Endothelial cell of umbilical vein (primary cell): Measurements from ENCODE around the gene PNLDC1. TPM values are rescaled to one million over a fixed set of nuclear protein-coding genes. Genes with fewer than 3 reads are reported as not detected.

Source experiments
- BruUV-seq: library from RNA; stranded (reverse); fragments of 400-500 nt; replicated peaks from 2 replicates; lab custom pipeline; 2021; lab: Mats Ljungman, UMichigan
- CTCF ChIA-PET: fragments of 300-600, 350-600 bp; sonication (Branson Sonifier 250); formaldehyde crosslinking; loops from one replicate; lab custom pipeline; 2021; ENCODE audit warnings: antibody characterized with exemption, inconsistent platforms; lab: Charles Lee
- POLR2A ChIA-PET: fragments of 300-600, 350-600 bp; sonication (Branson Sonifier 250); formaldehyde crosslinking; loops from one replicate; lab custom pipeline; 2021; ENCODE audit warnings: antibody characterized with exemption, inconsistent platforms; lab: Charles Lee
- DNase-seq: peaks from one replicate; pipeline ENCODE4 v3.0.0-alpha.2; 2011; ENCODE audit warnings: low read depth, low spot score
- FAIRE-seq: peaks from 2 replicates; lab custom pipeline; 2011; peaks lifted over from hg19 to GRCh38; lab: Jason Lieb, UNC
- H2AFZ ChIP-seq: 2 replicates; pipeline ENCODE4 v1.6.0; 2012; ENCODE audit warnings: low read depth, low read length, control low read depth, inconsistent platforms
- H3K27ac ChIP-seq: 2 replicates; pipeline ENCODE4 v1.5.1; 2011; ENCODE audit warnings: low read depth, mild to moderate bottlenecking, control low read depth, low read length, moderate library complexity; ENCODE audit not compliant: insufficient read depth
- H3K27me3 ChIP-seq, 2 experiments: 2 replicates each; pipeline versions ENCODE4 v1.6.0 to v1.6.1; 2011; ENCODE audit warnings: low read length in 2 of 2, mixed read lengths in 1 of 2; ENCODE audit not compliant: control insufficient read depth in 2 of 2, insufficient read depth in 2 of 2
- H3K36me3 ChIP-seq, 2 experiments: 2 replicates in 1 of 2; 3 replicates in 1 of 2; pipeline ENCODE4 v1.5.1; 2011; ENCODE audit warnings: low read length in 2 of 2, mild to moderate bottlenecking in 1 of 2, moderate library complexity in 1 of 2; ENCODE audit not compliant: control insufficient read depth in 2 of 2, insufficient read depth in 2 of 2; ENCODE audit errors: extremely low read depth in 1 of 2
- H3K4me1 ChIP-seq: 3 replicates; pipeline ENCODE4 v1.5.1; 2011; ENCODE audit warnings: mild to moderate bottlenecking, low read length; ENCODE audit not compliant: control insufficient read depth, insufficient read depth; ENCODE audit errors: extremely low read depth
- H3K4me2 ChIP-seq: 2 replicates; pipeline ENCODE4 v1.6.1; 2011; ENCODE audit warnings: low read length, control low read depth, mixed read lengths; ENCODE audit not compliant: insufficient read depth
- H3K4me3 ChIP-seq, 3 experiments: fragments of 200-600 bp in 1 of 3; sonication (generic), shearing (Covaris generic) in 1 of 3; replicated peaks in 1 of 3; 2 replicates each; pipeline ENCODE4 v1.5.1; 2011 to 2016; ENCODE audit warnings: control low read depth in 3 of 3, low read length in 3 of 3, mild to moderate bottlenecking in 2 of 3, inconsistent platforms in 1 of 3, low read depth in 1 of 3, moderate library complexity in 1 of 3; ENCODE audit not compliant: insufficient read depth in 1 of 3
- H3K79me2 ChIP-seq: 2 replicates; pipeline ENCODE4 v1.6.0; 2012; ENCODE audit warnings: low read length, inconsistent platforms; ENCODE audit not compliant: control insufficient read depth, insufficient read depth
- H3K9ac ChIP-seq: replicated peaks from 2 replicates; pipeline ENCODE3; 2011; ENCODE audit warnings: low read length, control low read depth; ENCODE audit not compliant: insufficient read depth; ENCODE audit errors: extremely low read depth
- H3K9me1 ChIP-seq: replicated peaks from 3 replicates; pipeline ENCODE4 v1.6.0; 2011; ENCODE audit warnings: mild to moderate bottlenecking, low read length; ENCODE audit not compliant: control insufficient read depth, insufficient read depth; ENCODE audit errors: extremely low read depth
- H3K9me3 ChIP-seq: replicated peaks from 2 replicates; pipeline ENCODE4 v1.5.1; 2012; ENCODE audit warnings: low read length, inconsistent platforms; ENCODE audit not compliant: control insufficient read depth, insufficient read depth
- H4K20me1 ChIP-seq: replicated peaks from 2 replicates; pipeline ENCODE3; 2011; ENCODE audit warnings: mild to moderate bottlenecking, low read length; ENCODE audit not compliant: control insufficient read depth, insufficient read depth; ENCODE audit errors: extremely low read depth
- EZH2 ChIP-seq: IDR thresholded peaks from 2 replicates; pipeline ENCODE4 v1.6.1; 2012; ENCODE audit warnings: borderline replicate concordance, low read depth, mild to moderate bottlenecking, moderate library complexity, low read length, inconsistent platforms; ENCODE audit not compliant: severe bottlenecking
- FOS ChIP-seq: IDR thresholded peaks from 2 replicates; pipeline ENCODE4 v1.6.1; 2011; ENCODE audit warnings: mild to moderate bottlenecking, low read length, moderate library complexity, borderline replicate concordance; ENCODE audit not compliant: insufficient read depth
- GATA2 ChIP-seq: IDR thresholded peaks from 2 replicates; pipeline ENCODE4 v1.7.0; 2011; ENCODE audit warnings: low read depth, mild to moderate bottlenecking, moderate library complexity, mixed read lengths, low read length; ENCODE audit not compliant: insufficient read length, insufficient read depth
- JUN ChIP-seq: IDR thresholded peaks from 2 replicates; pipeline ENCODE4 v1.6.1; 2011; ENCODE audit warnings: borderline replicate concordance, low read depth; ENCODE audit not compliant: insufficient read length, insufficient read depth
- MYC ChIP-seq: IDR thresholded peaks from one replicate; pipeline ENCODE4 v1.6.1; 2011; ENCODE audit warnings: mild to moderate bottlenecking, low read depth, low read length
- POLR2A ChIP-seq: IDR thresholded peaks from 2 replicates; pipeline ENCODE4 v1.6.1; 2012; ENCODE audit warnings: low read depth, mild to moderate bottlenecking, control low read depth, low read length
- POLR2AphosphoS5 ChIP-seq: IDR thresholded peaks from 2 replicates; pipeline ENCODE4 v1.6.1; 2012; ENCODE audit warnings: low read depth, mild to moderate bottlenecking, control low read depth, low read length, moderate library complexity; ENCODE audit not compliant: insufficient read depth
- dilution Hi-C: fragments of 300-500 bp; cut with MboI; formaldehyde crosslinking; loops from one replicate; pipeline ENCODE4 v1.15.0; 2019; ENCODE audit warnings: low sequenced_read_pairs; ENCODE audit not compliant: extremely low pct_ligation_motif_present
- intact Hi-C: fragments of 100-400 bp; cut with micrococcal nuclease; formaldehyde crosslinking; loops from one replicate; pipeline ENCODE4 v1.10.0; 2022
- polyA plus RNA-seq, 4 experiments: library from polyadenylated mRNA; depleted of rRNA in 3 of 4; stranded (reverse) in 3 of 4; unstranded in 1 of 4; fragments of >200 nt; gene quantifications; 2 replicates each; pipeline versions ENCODE4 v1.2.1 to v1.2.3, GENCODE V29; 2011 to 2012; ENCODE audit warnings: missing spikeins in 1 of 4
- total RNA-seq: library from RNA; stranded (reverse); gene quantifications from 2 replicates; pipeline ENCODE4 v1.2.3, GENCODE V29; 2021
- TF ChIP-seq, protein P1 (sequence below): IDR thresholded peaks from 2 replicates; pipeline ENCODE4 v1.6.1; 2011; ENCODE audit not compliant: insufficient read depth, insufficient read length
- TF ChIP-seq, protein P2 (sequence below), 2 donors: IDR thresholded peaks; 1 replicate in 1 of 2; 2 replicates in 1 of 2; pipeline ENCODE4 v1.5.1; 2011; ENCODE audit warnings: low read length in 2 of 2, mild to moderate bottlenecking in 2 of 2, moderate library complexity in 2 of 2, control low read depth in 1 of 2, inconsistent platforms in 1 of 2, low read depth in 1 of 2; ENCODE audit not compliant: insufficient read depth in 1 of 2; ENCODE audit errors: extremely low read depth in 1 of 2

The PNLDC1 gene
- total and polyA plus RNA-seq, 2 donors (not counting 3 experiments of a cell fraction or from before 2014, with no cell fraction given) = not detected

DNA sequence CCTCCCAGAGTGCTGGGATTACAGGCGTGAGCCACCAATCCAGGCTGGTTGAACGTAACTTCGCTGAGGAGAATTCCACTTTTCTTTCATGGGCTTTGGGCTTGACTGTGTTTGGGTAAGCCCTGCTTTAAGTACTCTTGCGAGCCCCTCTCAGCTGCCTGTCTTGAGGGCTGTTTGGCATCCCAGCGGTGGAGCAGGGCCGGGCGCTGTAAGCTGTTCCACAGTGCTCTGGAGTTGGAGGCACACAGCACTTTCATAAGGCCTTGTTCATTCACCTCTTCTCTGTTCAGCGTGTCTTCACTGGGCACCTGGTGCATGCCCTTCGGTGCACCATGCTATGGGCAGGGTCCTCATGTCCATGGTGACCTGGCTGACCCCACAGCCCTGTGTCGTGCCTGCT lies 21.6 kb downstream of the PNLDC1 start:
- TF ChIP-seq, protein P1, sequence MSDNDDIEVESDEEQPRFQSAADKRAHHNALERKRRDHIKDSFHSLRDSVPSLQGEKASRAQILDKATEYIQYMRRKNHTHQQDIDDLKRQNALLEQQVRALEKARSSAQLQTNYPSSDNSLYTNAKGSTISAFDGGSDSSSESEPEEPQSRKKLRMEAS = no peak
- TF ChIP-seq POLR2AphosphoS5 = no peak
- TF ChIP-seq FOS = no peak
- TF ChIP-seq, protein P2, sequence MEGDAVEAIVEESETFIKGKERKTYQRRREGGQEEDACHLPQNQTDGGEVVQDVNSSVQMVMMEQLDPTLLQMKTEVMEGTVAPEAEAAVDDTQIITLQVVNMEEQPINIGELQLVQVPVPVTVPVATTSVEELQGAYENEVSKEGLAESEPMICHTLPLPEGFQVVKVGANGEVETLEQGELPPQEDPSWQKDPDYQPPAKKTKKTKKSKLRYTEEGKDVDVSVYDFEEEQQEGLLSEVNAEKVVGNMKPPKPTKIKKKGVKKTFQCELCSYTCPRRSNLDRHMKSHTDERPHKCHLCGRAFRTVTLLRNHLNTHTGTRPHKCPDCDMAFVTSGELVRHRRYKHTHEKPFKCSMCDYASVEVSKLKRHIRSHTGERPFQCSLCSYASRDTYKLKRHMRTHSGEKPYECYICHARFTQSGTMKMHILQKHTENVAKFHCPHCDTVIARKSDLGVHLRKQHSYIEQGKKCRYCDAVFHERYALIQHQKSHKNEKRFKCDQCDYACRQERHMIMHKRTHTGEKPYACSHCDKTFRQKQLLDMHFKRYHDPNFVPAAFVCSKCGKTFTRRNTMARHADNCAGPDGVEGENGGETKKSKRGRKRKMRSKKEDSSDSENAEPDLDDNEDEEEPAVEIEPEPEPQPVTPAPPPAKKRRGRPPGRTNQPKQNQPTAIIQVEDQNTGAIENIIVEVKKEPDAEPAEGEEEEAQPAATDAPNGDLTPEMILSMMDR (IDR thresholded peaks at IDR 0.05; ENCODE audit: extremely low read depth in 1 of 2, insufficient read depth in 1 of 2, low read depth in 1 of 2, low read length in 2 of 2) = no peak
- no peak for TF ChIP-seq JUN
- TF ChIP-seq EZH2 = no peak
- TF ChIP-seq GATA2 = no peak
- no peak for TF ChIP-seq POLR2A
- TF ChIP-seq MYC = no peak

More for the DNA sequence above, 21.6 kb downstream of the PNLDC1 start:
- H2AFZ ChIP-seq = no peak overlapping the region
- no peak for DNase-seq
- H3K27ac ChIP-seq = no peak overlapping the region
- dilution Hi-C loops = no loop called here
- H3K9ac ChIP-seq = no peak overlapping the region
- H3K27me3 ChIP-seq = peaks cover 0 to 2% of the 10 kb centered on the region in 2 experiments
- H3K4me2 ChIP-seq = no peak overlapping the region
- no peak overlapping the region for H3K4me3 ChIP-seq
- H3K4me1 ChIP-seq = no peaks in the 10 kb centered on the region
- no peaks in the 10 kb centered on the region for H3K9me3 ChIP-seq
- H4K20me1 ChIP-seq = no peaks in the 10 kb centered on the region
- no peaks in the 10 kb centered on the region for H3K36me3 ChIP-seq
- BruUV-seq = no TSS peak
- intact Hi-C loops = no loop called here
- FAIRE-seq = no peak
- no peaks in the 10 kb centered on the region for H3K9me1 ChIP-seq
- ChIA-PET CTCF (no interaction called here), POLR2A (no interaction called here)
- H3K79me2 ChIP-seq = no peaks in the 10 kb centered on the region
